Activated CD8-positive, alpha-beta memory T cell treated with anti-CD3 and anti-CD28 coated beads for 36 hours (primary cell): Measurements from ENCODE around the gene GJC2. TPM values are rescaled to one million over a fixed set of nuclear protein-coding genes. Genes with fewer than 3 reads are reported as not detected.

Experiments
- CTCF ChIA-PET: fragments of 350-600 bp; sonication (Branson Sonifier 250); formaldehyde crosslinking; loops from one replicate; lab custom pipeline; 2021; ENCODE audit warnings: antibody characterized with exemption; lab: Charles Lee
- POLR2A ChIA-PET: fragments of 350-600 bp; sonication (Branson Sonifier 250); formaldehyde crosslinking; loops from one replicate; lab custom pipeline; 2021; ENCODE audit warnings: antibody characterized with exemption; lab: Charles Lee
- total RNA-seq, 2 experiments: library from RNA; stranded (reverse); gene quantifications; one replicate each; pipeline ENCODE4 v1.2.3, GENCODE V29; 2021

GJC2 gene
- total RNA-seq, 2 experiments from 2014 or later, result 0.67 to 0.74 TPM

GRCh38 chr1:228151180-228151925, 1.6 kb downstream of the GJC2 start:
- CTCF ChIA-PET, result interaction anchor here (1.4 kb wide), 1 partner anchor 9 kb away, joined by 4 read pairs; no protein-coding TSS in a partner anchor
- POLR2A ChIA-PET, result interaction anchor here (1.0 to 1.3 kb wide), 2 partner anchors 14 to 60 kb away, joined by 3 read pairs; partner anchors contain the start of gene IBA57

GRCh38 chr1:228152097-228152917, 2.6 kb downstream of the GJC2 start:
- POLR2A ChIA-PET, result interaction anchor here (1.0 to 1.3 kb wide), 2 partner anchors 13 to 61 kb away, joined by 3 read pairs; partner anchors contain the start of gene IBA57
- CTCF ChIA-PET, result interaction anchor here (0.7 to 1.4 kb wide), 2 partner anchors 10 to 28 kb away, joined by 4 read pairs; no protein-coding TSS in a partner anchor

- POLR2A ChIA-PET, result interaction anchor here (1.3 kb wide), 1 partner anchor 62 kb away, joined by 3 read pairs; no protein-coding TSS in a partner anchor
- CTCF ChIA-PET, result interaction anchor here (0.7 to 1.4 kb wide), 2 partner anchors 11 to 27 kb away, joined by 4 read pairs; no protein-coding TSS in a partner anchor
Observed at GRCh38 chr1:228152918-228153258, 3.2 kb downstream of the GJC2 start.

GRCh38 chr1:228154021-228154669, 4.4 kb downstream of the GJC2 start:
- CTCF ChIA-PET, result interaction anchor here (0.9 to 1.5 kb wide), 2 partner anchors 11 to 23 kb away, joined by 3 to 4 read pairs; no protein-coding TSS in a partner anchor
- POLR2A ChIA-PET, result no interaction called here

- CTCF ChIA-PET, result interaction anchor here (1.5 kb wide), 1 partner anchor 10 kb away, joined by 4 read pairs; no protein-coding TSS in a partner anchor
Observed at GRCh38 chr1:228154670-228155571, 5.2 kb downstream of the GJC2 start.

GRCh38 chr1:228155596-228156514, 6.1 kb downstream of the GJC2 start:
- ChIA-PET CTCF (interaction anchor here (1.2 to 1.5 kb wide), 2 partner anchors 9 kb away, joined by 3 to 4 read pairs; partner anchors contain the start of gene IBA57), POLR2A (no interaction called here)

More at GRCh38 chr1:228154670-228155571, 5.2 kb downstream of the GJC2 start:
- POLR2A ChIA-PET, result no interaction called here

- CTCF ChIA-PET, result interaction anchor here (1.2 kb wide), 1 partner anchor 9 kb away, joined by 3 read pairs; the partner anchor contains the start of gene IBA57
- POLR2A ChIA-PET, result no interaction called here
Observed at GRCh38 chr1:228156515-228156881, 6.8 kb downstream of the GJC2 start.

GRCh38 chr1:228156941-228157728, 7.4 kb downstream of the GJC2 start:
- ChIA-PET POLR2A (interaction anchor here (0.6 kb wide), 1 partner anchor 17 kb away, joined by 4 read pairs; the partner anchor contains the start of gene GUK1), CTCF (interaction anchor here (1.2 kb wide), 1 partner anchor 8 kb away, joined by 3 read pairs; the partner anchor contains the start of gene IBA57)

- POLR2A ChIA-PET, result no interaction called here
- CTCF ChIA-PET, result no interaction called here
Observed at GRCh38 chr1:228157729-228158126, 8.0 kb downstream of the GJC2 start.

- CTCF ChIA-PET, result no interaction called here
- POLR2A ChIA-PET, result no interaction called here
Observed at GRCh38 chr1:228158151-228159007, 8.6 kb downstream of the GJC2 start.

GRCh38 chr1:228159008-228159665, 9.4 kb downstream of the GJC2 start:
- CTCF ChIA-PET, result no interaction called here
- POLR2A ChIA-PET, result no interaction called here

- ChIA-PET POLR2A (no interaction called here), CTCF (no interaction called here)
Observed at GRCh38 chr1:228160201-228160761, 10.6 kb downstream of the GJC2 start.

- CTCF ChIA-PET, result no interaction called here
- POLR2A ChIA-PET, result interaction anchor here (1.5 kb wide), 1 partner anchor 18 kb away, joined by 3 read pairs; no protein-coding TSS in a partner anchor
Observed at GRCh38 chr1:228161362-228161761, 11.6 kb downstream of the GJC2 start.

GRCh38 chr1:228161866-228162265, 12.1 kb downstream of the GJC2 start:
- ChIA-PET CTCF (no interaction called here), POLR2A (interaction anchor here (0.6 to 1.5 kb wide), 2 partner anchors 19 to 68 kb away, joined by 3 read pairs; no protein-coding TSS in a partner anchor)
